NCI-H1092 (cell line): ENCODE measurements around the gene VPS25.

Experiments
- DNase-seq: peaks from one replicate; lab custom pipeline; 2025; lab: John Stamatoyannopoulos, UW

The VPS25 gene

DNA sequence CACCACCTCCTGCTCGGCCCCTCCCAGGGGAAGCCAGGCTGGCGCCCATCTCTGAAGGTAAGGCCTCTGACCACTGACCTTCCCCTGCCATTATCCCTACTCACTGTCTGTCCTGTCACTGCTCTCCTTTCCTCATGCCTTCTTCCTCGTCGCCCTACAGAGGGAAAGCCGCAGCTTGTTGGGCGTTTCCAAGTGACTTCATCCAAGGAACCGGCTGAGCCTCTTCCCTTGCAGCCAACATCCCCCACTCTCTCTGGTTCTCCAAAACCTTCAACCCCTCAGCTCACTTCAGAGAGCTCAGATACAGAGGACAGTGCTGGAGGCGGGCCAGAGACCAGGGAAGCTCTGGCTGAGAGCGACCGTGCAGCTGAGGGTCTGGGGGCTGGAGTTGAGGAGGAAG, 22.2 kb downstream of the VPS25 start:
- DNase-seq, result no peak

DNA sequence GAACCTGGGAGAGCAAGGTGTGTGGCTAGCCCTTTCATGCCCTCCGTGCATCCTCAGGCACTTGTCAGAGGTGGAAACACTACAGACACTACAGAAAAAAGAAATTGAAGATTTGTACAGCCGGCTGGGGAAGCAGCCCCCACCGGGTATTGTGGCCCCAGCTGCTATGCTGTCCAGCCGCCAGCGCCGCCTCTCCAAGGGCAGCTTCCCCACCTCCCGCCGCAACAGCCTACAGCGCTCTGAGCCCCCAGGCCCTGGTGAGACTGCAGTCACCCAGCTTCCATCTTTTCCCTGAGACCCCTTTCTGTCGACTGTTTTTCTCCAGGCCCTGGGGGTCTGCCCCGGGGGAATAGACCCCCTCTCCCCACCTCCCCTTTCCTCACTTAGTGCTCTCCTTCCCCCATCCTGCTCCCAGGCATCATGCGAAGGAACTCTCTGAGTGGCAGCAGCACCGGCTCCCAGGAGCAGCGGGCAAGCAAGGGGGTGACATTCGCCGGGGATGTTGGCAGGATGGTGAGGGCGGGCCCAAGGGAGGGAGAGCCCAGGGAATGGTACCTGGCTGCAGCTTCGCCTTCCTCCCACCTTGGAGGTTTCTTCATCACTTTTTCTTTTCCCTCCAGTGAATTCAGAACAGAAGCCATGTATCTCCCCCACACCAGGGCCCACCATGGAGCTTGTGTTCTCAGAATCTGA, 23.0 kb downstream of the VPS25 start:
- no peak for DNase-seq

DNA sequence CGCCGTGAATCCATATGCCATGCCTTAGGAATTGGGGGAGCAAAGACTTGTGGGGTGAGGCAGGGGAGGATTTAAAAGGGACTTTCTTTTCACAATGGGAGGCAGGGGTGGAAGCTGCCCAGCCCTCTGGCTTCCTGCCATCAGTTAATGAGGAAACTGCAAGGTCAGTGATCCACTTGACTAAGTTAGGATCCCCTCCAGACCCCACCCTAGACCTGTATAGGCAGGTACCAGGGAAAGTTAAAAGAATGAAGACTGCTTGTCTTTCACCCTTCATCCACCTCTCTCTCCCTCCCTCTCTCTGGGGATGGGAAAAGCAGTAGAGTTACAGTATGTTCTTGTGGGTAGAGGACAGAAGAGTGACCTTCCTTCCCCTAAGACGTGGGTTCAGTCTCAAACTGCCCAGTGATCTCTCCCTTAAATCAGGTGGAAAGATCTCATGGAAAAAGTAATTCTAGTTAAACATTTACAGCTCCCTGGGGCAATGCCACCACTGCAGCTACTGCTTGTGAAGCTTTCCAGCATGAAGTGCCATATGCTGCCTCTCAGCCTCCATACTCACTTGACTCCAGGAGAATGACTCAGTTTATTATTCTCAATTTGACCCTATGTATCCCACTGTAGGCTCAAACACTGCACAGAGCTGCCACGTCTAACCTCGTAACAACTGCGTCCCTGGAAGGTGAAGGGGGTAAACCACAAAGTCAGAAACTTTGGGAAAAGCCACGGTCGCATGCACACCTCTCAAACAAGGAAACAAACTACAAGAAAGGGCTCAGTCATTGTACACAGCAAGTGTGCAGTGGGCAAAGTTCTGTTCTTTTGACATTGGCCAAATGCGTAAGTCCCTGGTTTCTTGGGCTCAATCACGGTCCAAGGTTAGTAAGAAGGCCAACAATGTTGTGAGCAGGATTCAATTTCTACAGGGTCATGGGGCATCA, 24.1 kb downstream of the VPS25 start:
- no peak for DNase-seq

DNA sequence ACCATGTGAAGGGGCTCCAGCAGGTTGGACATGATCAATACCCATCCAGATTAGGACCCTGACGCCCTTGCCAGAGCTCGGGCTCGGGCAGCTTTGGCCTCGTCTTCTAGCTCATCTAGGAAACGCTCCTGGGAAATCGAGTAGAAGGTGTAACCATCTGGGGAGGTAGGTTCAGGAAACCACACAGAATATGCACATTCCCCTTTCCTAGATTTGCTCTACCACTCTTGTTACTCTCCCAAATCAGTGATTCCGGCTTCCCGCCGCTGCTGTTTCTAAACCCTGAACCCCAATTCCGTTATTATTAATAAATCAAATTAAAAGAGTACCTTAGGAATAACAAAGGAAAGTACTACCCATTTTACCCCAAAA, 24.7 kb downstream of the VPS25 start:
- no peak for DNase-seq

DNA sequence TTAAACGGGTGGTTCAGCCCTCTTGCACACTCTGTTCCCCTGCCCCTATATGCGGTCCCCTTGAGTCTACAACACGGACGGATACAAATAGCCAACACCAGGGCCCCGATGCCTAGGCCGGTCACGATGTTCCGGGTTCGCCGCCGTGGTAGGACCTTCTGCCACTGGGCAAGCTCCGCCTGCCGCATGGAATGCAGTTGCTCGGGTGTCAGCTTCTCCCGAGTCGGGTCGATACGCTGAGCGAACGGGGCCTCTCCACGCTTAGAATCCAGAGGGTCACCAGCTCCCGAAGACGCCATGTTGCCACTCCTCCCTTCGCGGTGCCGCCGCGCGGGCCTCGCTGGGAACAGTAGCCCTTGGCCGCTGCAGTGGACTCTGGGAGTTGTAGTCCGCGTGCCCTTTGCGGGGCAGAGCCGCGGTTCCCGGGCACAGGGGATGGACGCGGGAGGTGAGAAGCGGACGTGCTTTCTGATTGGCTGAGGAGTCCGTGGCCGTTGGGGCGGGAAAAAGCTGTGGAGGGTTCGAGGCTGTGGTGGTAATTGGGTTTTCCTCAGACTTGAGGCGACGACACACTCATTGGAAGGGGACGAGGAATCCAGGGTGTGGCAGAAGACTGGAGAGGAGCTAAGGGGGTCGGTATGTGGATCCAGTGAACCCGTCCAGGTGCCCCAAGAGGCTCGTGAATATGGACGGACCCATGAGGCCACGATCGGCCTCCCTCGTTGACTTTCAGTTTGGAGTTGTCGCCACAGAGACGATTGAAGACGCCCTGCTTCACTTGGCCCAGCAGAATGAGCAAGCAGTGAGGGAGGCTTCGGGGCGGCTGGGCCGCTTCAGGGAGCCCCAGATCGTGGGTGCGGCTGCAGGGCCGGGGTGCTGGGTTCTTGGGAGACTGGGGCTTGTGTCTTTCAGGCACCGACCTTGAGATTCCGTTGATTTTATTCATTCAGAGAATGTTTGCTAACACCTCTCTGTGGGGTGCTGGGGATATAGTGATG, 25.4 kb downstream of the VPS25 start, which contains the start of the genes CNTD1 and COA3:
TSS of gene CNTD1 (plus strand) at position 479 of the 998 bp plus-strand sequence. CDS start at position 686, 207 bp downstream.
TSS of gene COA3 (minus strand) at position 322 of the 998 bp plus-strand sequence. CDS start at position 299, 23 bp downstream.
- peak; percentile 77 for DNase-seq

DNA sequence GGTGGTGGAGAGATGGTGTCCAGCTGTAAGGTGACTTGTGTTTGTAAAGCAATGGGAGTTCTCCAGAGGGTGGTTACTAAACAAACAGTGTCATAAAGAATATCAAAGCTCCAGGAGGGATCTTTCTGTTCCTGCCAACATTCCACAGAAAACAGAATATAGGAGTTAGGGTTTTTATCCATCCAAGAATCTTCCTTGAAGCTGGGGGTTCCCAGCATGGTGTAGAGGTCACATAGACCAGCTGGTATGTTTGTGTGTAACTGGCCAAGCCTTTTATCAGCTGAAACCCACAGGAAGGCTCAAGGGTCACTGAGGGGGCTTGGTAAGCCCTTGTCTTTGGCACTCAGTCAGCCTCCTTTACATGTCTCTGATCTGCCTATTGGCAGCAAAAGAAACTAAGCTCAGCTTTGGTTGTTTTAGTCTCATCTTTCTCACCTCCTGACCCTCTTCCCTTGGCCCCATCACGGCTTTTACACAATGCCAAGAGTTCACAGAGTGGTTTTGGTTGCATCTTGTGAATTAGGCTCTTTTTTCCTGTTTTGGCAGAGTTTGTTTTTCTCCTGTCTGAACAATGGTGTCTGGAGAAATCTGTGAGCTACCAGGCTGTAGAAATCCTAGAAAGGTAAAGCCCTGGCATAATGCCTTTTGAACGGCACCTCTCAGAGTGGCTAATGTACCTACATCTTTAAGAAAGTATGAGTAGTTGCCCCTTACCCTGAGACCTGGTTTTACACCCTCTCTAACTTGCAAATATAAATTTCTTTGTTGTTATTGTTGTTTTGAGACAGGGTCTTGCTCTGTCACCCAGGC, 30.0 kb downstream of the VPS25 start:
- no peak for DNase-seq

DNA sequence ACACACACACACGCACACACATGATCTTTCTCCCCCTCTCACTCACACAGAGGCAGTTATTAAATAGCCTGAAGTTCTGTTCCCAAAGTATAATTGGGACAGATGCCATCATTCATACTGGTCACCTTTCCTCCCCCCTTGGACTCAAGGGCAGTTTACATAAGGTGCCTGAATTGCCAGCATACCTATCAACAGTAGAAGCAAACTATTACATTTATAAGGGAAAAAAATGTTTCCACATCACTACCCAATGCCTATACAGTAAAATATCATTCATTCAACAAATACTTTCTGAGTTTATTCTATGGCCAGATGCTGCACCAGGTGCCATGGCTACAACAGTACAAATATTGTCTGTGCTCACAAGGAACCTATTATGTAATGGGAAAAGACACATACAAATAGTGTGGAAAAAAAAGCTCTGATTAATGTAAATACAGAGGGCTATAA, 31.7 kb downstream of the VPS25 start:
- no peak for DNase-seq

DNA sequence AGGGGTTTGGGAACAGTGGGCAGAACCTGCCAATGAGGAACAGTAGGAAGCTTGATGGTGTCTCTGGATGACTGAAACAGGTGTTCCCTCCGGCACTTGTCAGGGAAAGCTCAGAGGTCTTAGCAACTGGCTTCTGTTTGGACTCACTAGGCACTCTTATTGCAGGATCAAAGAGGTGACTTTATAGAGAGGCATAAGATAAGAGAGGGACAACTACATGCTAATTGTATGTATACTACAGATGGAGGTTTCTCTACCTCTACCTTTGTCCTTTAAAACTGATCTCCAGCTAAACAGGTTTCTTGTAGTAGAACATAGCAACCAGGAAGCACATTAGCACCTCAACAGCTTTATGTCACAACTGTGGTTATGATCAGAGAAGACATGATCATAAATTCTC, 33.0 kb downstream of the VPS25 start:
- no peak for DNase-seq

DNA sequence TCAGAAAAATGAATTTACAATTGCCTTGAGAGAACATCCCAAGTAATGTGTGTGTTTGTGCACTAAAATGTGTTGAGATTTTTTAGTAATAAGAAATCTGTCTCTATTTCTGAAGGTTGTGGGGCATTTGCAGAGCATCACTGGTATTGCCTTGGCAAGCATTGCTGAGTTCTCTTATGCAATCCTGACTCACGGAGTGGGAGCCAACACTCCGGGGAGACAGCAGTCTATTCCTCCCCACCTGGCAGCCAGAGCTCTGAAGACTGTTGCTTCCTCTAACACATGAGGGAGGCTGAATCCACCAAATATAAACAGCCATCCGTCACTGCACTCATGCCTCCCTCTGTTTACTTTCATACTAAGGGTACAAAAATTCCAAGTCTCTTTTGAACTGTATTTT, 36.0 kb downstream of the VPS25 start:
- no peak for DNase-seq

DNA sequence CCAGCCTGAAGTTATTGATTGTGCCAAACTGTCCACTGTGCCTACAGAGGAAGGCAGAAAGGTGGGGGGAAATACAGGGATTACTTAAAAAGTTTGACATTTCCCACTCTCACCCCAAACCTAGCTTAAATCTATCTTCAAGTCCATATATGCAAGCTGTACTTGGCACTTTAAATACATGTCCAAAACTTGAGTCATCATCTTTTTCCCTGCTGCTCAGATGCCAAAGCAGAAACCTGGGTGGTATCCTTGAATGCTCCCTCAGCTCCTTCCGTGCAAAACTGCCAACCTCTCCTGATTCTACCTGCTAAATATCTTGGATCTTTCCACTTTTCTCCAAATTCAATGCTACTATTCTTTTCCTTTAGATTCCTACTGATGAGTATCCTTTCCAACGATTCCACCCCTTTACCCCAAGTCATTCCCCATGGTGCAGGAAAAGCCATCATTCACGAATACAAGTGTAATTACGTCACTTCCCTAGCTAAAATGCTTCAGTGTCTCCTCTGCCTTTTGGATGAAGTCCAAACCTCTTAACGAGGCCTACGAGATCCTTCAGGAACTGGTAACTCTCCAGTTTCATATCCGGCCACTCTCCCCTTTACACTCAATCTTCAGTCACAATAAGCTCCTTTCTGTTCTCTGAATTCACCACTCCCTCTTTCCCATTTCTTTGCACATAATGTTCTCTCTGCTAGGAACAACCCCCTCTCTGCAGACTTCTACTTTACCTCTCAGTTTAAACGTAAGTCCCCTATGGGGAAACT, 41.6 kb downstream of the VPS25 start:
- DNase-seq, result no peak

DNA sequence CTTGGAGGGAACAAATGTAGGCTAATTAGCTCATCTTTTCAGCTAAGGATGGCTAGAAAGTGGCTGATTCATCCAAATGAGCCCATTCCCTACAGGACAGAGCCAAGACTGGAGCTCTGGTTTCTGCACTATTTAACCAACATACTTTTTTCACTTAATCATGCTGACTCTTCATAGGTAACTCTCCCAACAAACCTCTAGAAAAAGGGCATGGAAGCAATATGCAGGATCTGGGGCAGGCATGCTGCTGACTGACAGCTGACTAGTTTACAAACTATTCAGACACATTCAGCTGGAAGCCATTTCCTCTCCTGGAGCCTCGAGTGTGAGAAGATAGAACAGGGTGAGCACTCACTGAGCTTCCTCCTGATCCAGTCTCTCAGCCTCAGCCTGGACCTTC, 44.6 kb downstream of the VPS25 start:
- DNase-seq, result no peak

DNA sequence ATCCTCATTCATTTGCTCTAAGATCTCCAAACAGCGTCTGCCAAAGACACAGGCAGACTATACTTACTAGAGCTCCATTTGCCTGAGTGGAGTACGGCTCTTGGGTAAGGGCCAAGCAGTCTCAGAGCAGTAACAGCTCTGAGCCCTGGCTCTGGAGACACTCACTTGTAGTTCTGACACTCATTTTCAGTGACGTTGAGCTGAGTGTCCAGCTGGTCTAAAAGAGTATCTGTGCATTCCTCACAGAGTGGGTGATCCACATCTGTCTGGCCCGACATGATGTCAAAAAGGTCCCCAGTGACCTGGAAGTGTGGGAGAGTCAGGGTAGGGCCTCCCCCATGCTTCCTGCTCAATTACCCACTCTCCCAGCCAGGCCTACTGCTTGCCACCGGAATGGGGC, 45.1 kb downstream of the VPS25 start:
- no peak for DNase-seq

DNA sequence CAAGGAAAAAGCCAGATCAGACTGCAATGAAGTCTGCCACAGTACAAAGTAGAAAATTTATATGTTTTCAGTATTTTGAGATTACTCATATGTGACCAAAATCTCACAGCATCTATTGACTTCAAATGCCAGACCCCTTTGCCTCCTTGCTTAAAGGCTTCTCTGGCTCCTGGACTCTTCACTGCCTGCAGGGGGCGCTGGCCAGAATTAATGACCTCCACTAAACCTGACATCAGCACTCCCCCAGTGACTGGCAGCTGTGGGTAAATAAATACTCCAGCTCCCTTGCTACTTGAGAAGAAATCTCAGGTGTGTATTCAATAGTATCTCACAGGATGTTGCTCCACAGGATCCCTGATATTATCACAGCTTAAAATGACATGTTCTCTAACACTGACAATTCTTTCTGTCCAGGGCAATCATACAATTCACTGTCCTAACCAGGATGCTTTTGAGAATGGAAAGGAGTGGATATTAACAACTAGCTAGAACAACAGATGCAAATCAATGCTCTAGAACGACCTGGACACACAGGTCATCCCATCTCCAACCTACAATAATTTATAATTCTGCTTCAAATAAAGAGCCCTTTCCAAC, 46.8 kb downstream of the VPS25 start:
- DNase-seq, result no peak

DNA sequence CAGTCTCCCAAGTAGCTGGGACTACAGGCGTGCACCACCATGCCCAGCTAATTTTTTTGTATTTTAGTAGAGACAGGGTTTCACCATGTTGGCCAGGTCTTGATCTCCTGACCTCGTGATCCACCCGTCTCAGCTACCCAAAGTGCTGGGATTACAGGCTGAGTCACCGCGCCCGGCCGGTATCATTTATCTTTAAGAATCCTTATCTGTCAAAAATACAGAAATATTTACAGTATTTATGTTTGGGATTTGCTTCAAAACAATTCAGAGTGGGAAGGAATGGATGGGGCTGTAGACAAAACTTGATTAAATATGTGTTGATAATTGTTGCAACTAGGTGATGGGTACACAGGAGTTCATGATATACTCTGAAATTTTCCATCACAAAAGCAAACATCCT, 47.9 kb downstream of the VPS25 start:
- no peak for DNase-seq

DNA sequence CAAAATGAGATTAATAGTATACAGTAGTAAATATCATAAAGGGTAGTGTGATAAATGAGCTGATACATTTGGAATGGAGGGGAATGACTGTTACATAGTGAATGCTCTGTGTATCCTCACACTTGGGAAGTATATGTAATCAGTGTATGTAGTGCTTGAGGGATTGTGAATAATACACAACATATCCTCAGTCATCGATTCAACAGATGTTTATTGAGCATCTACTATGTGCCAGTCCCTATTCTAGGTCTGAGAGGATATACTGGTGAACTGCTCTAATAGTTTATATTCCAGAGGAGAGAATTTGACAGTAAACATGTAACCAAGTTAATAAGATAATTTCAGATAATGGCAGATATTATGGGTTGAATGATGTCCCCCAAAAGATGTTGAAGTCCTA, 54.2 kb downstream of the VPS25 start:
- no peak for DNase-seq
